H1 (cell line): Measurements from ENCODE around the gene MRPS34.

Experiments
- CBX8 ChIP-seq: fragments of 300-800, 300-1000 bp; sonication (generic); IDR thresholded peaks from 2 replicates; pipeline ENCODE4 v1.7.1; 2016; ENCODE audit warnings: low read depth, low read length, borderline replicate concordance
- EZH2 ChIP-seq: fragments of 200-600 bp; sonication (generic); IDR thresholded peaks from 2 replicates; pipeline ENCODE4 v1.7.1; 2012; ENCODE audit warnings: low read depth, mild to moderate bottlenecking, moderate library complexity, low read length, inconsistent platforms; ENCODE audit not compliant: severe bottlenecking
- TF ChIP-seq, protein P1 (sequence below), 3 experiments: IDR thresholded peaks; 1 replicate in 2 of 3; 2 replicates in 1 of 3; pipeline versions ENCODE4 v1.5.1 to v1.6.1; 2011; ENCODE audit warnings: low read length in 3 of 3, mild to moderate bottlenecking in 3 of 3, inconsistent platforms in 2 of 3, low read depth in 1 of 3, moderate library complexity in 1 of 3; ENCODE audit not compliant: insufficient read depth in 1 of 3; ENCODE audit errors: control extremely low read depth in 1 of 3

- TF ChIP-seq, protein P1, sequence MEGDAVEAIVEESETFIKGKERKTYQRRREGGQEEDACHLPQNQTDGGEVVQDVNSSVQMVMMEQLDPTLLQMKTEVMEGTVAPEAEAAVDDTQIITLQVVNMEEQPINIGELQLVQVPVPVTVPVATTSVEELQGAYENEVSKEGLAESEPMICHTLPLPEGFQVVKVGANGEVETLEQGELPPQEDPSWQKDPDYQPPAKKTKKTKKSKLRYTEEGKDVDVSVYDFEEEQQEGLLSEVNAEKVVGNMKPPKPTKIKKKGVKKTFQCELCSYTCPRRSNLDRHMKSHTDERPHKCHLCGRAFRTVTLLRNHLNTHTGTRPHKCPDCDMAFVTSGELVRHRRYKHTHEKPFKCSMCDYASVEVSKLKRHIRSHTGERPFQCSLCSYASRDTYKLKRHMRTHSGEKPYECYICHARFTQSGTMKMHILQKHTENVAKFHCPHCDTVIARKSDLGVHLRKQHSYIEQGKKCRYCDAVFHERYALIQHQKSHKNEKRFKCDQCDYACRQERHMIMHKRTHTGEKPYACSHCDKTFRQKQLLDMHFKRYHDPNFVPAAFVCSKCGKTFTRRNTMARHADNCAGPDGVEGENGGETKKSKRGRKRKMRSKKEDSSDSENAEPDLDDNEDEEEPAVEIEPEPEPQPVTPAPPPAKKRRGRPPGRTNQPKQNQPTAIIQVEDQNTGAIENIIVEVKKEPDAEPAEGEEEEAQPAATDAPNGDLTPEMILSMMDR (IDR thresholded peaks at IDR 0.05; ENCODE audit: control extremely low read depth in 1 of 3, insufficient read depth in 1 of 3, low read depth in 1 of 3, low read length in 3 of 3), result no peak
- TF ChIP-seq CBX8 (no peak), EZH2 (no peak)
These were observed 29.3 kb downstream of the MRPS34 start for GRCh38 chr16:1743376-1744337.
